Lower leg skin (tissue), 3 donors: ENCODE results near the gene SOX6.

Experiments
- CTCF ChIP-seq, 3 donors: fragments of 450-650 bp; IDR thresholded peaks; one replicate each; pipeline ENCODE4 v1.5.1; 2016; ENCODE audit warnings: antibody characterized with exemption in 3 of 3, mild to moderate bottlenecking in 3 of 3, moderate library complexity in 2 of 3
- POLR2A ChIP-seq, 2 donors: fragments of 450-650 bp; IDR thresholded peaks; one replicate each; pipeline ENCODE4 v1.6.1; 2016 to 2017; ENCODE audit warnings: antibody characterized with exemption in 2 of 2, mild to moderate bottlenecking in 1 of 2, moderate library complexity in 1 of 2

DNA sequence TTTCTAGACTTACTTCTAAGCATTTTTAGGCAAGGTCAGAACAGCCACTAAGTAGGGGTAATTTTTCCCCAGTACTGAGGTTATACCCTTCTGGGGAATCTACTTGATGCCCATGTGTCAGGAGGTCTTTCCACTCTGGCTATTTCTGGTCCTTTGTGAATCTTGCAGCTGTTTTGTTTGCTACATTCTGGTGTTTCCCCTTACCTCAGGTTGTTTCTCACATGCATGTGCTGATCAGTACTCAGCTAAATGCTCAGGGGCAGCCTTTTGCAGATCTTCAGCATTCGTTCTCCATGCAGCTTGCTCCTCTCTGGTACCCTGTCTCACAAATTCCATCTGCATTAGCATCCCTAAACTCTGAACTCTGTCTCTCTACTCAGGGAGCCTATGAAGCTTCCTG, 303.6 kb downstream of the SOX6 start:
- TF ChIP-seq CTCF (IDR thresholded peaks at IDR 0.05) = no peak
- no peak for TF ChIP-seq POLR2A (IDR thresholded peaks at IDR 0.05)
